KMS-11 (cell line): ENCODE results near the gene BACH1.
A peak's percentile ranks its signal among the peaks of the same experiment; 100 is the strongest.
"Not testable (repeated sequence)": the region's sequence is repeated elsewhere in the genome, so short reads cannot be mapped to it uniquely, and the experiment has no call there.

Experiments used
- H2AFZ ChIP-seq: fragments of 200-600 bp; sonication (generic); 2 replicates; pipeline ENCODE4 v1.6.1; 2016; ENCODE audit warnings: antibody characterized with exemption, mixed run types, low read depth
- H3K27ac ChIP-seq: fragments of 200-600 bp; sonication (generic); 2 replicates; pipeline ENCODE4 v1.6.1; 2016; ENCODE audit warnings: mild to moderate bottlenecking, mixed run types
- H3K27me3 ChIP-seq: fragments of 200-600 bp; sonication (generic); 2 replicates; pipeline ENCODE4 v1.6.1; 2017; ENCODE audit warnings: mild to moderate bottlenecking, low read depth, mixed run types, moderate library complexity; ENCODE audit not compliant: insufficient read depth
- H3K36me3 ChIP-seq: fragments of 200-600 bp; sonication (generic); 2 replicates; pipeline ENCODE4 v1.6.1; 2017; ENCODE audit warnings: mild to moderate bottlenecking, mixed run types; ENCODE audit not compliant: insufficient read depth
- H3K4me1 ChIP-seq: fragments of 200-600 bp; sonication (generic); 2 replicates; pipeline ENCODE4 v1.6.1; 2016; ENCODE audit warnings: mild to moderate bottlenecking, low read depth, mixed run types; ENCODE audit not compliant: poor library complexity, severe bottlenecking
- H3K4me2 ChIP-seq: fragments of 200-600 bp; sonication (generic); 2 replicates; pipeline ENCODE4 v1.7.0; 2016; ENCODE audit warnings: mild to moderate bottlenecking, mixed run types
- H3K4me3 ChIP-seq: fragments of 200-600 bp; sonication (generic); IDR thresholded peaks from 2 replicates; pipeline ENCODE4 v1.6.1; 2017; ENCODE audit warnings: low read depth, low read length, mixed read lengths; ENCODE audit not compliant: insufficient read depth
- H3K79me2 ChIP-seq: fragments of 200-600 bp; sonication (generic); 2 replicates; pipeline ENCODE4 v1.6.1; 2016; ENCODE audit warnings: low read depth, mixed run types; ENCODE audit not compliant: insufficient read depth
- H3K9ac ChIP-seq: fragments of 200-600 bp; sonication (generic); 2 replicates; pipeline ENCODE4 v1.6.1; 2016; ENCODE audit warnings: mild to moderate bottlenecking, mixed run types
- H4K20me1 ChIP-seq: fragments of 200-600 bp; sonication (generic); 2 replicates; pipeline ENCODE4 v1.6.1; 2016; ENCODE audit warnings: mild to moderate bottlenecking, mixed run types; ENCODE audit not compliant: insufficient read depth
- CTCF ChIP-seq: fragments of 200-600 bp; sonication (generic); conservative IDR thresholded peaks from 2 replicates; pipeline ENCODE4 v1.6.1; 2017; ENCODE audit warnings: low read depth, mild to moderate bottlenecking, antibody characterized with exemption, low read length, moderate library complexity, mixed read lengths

Gene BACH1

GRCh38 chr21:29298348-29299045 is at the start of gene BACH1:
TSS of gene BACH1 (plus strand) at chr21:29298922. CDS start at chr21:29321281, 22,359 bp downstream.
- no peak for TF ChIP-seq CTCF
- Histone ChIP-seq H3K27ac (peak within 1 kb of the TSS; percentile 84), H3K9ac (peak within 1 kb of the TSS; percentile 86), H3K4me2 (peak within 1 kb of the TSS; percentile 79), H3K36me3 (no peaks in the 10 kb centered on the region), H3K79me2 (peaks cover 44% of the 10 kb centered on the region), H2AFZ (peak within 1 kb of the TSS; percentile 55; the same call in 1 of the 2 replicates), H4K20me1 (peaks cover 30% of the 10 kb centered on the region), H3K4me3 (no peak within 1 kb of the TSS), H3K27me3 (no peaks in the 10 kb centered on the region), H3K4me1 (peaks cover 79% of the 10 kb centered on the region)

GRCh38 chr21:29249289-29249688 is 49.4 kb upstream of the BACH1 start:
- H3K27ac ChIP-seq, H2AFZ ChIP-seq: not testable (repeated sequence)

GRCh38 chr21:29250636-29251035 is 48.1 kb upstream of the BACH1 start:
- TF ChIP-seq CTCF = no peak
- Histone ChIP-seq H3K79me2 (no peaks in the 10 kb centered on the region), H3K4me1 (peaks cover 10% of the 10 kb centered on the region), H3K27me3 (no peaks in the 10 kb centered on the region), H3K27ac (no peak overlapping the region), H3K9ac (no peak overlapping the region), H3K4me2 (no peak overlapping the region), H4K20me1 (no peaks in the 10 kb centered on the region), H3K36me3 (no peaks in the 10 kb centered on the region), H2AFZ (no peak overlapping the region), H3K4me3 (no peak overlapping the region)

More at GRCh38 chr21:29249289-29249688, 49.4 kb upstream of the BACH1 start:
- H3K79me2 ChIP-seq, H3K36me3 ChIP-seq, H3K27me3 ChIP-seq, H3K4me2 ChIP-seq, H3K4me3 ChIP-seq, H3K9ac ChIP-seq, H4K20me1 ChIP-seq: not testable (repeated sequence)
- peaks cover 17% of the 10 kb centered on the region for H3K4me1 ChIP-seq

GRCh38 chr21:29253861-29254260 is 44.9 kb upstream of the BACH1 start:
- not testable (repeated sequence) for H3K27ac ChIP-seq, H3K4me2 ChIP-seq

GRCh38 chr21:29254550-29254949 is 44.2 kb upstream of the BACH1 start:
- Histone ChIP-seq H4K20me1 (no peaks in the 10 kb centered on the region), H2AFZ (no peak overlapping the region), H3K4me2 (no peak overlapping the region), H3K4me1 (peaks cover 13% of the 10 kb centered on the region), H3K27me3 (no peaks in the 10 kb centered on the region), H3K79me2 (no peaks in the 10 kb centered on the region), H3K27ac (no peak overlapping the region), H3K4me3 (no peak overlapping the region), H3K36me3 (no peaks in the 10 kb centered on the region), H3K9ac (no peak overlapping the region)
- no peak for TF ChIP-seq CTCF

More at GRCh38 chr21:29253861-29254260, 44.9 kb upstream of the BACH1 start:
- not testable (repeated sequence) for H3K27me3 ChIP-seq, H3K4me3 ChIP-seq, H3K36me3 ChIP-seq, H3K79me2 ChIP-seq, H3K9ac ChIP-seq, H2AFZ ChIP-seq, H4K20me1 ChIP-seq
- peaks cover 13% of the 10 kb centered on the region for H3K4me1 ChIP-seq
